CD4-positive, alpha-beta memory T cell (primary cell): ENCODE measurements around the gene TMEM87B. TPM values are rescaled to one million over a fixed set of nuclear protein-coding genes. Genes with fewer than 3 reads are reported as not detected.
A peak's percentile ranks its signal among the peaks of the same experiment; 100 is the strongest.

ENCODE experiments used
- CTCF ChIA-PET: fragments of 350-600 bp; sonication (Branson Sonifier 250); formaldehyde crosslinking; loops from one replicate; lab custom pipeline; 2021; ENCODE audit warnings: inconsistent platforms; ENCODE audit not compliant: partially characterized antibody; lab: Charles Lee
- POLR2A ChIA-PET: fragments of 350-600 bp; sonication (Branson Sonifier 250); formaldehyde crosslinking; loops from one replicate; lab custom pipeline; 2021; ENCODE audit not compliant: partially characterized antibody; lab: Charles Lee
- DNase-seq, 5 donors: peaks; one replicate each; pipeline versions ENCODE4 v3.0.0 to v3.0.0-alpha.2; 2020 to 2022; ENCODE audit warnings: mixed read lengths in 1 of 5
- H3K27ac ChIP-seq: one replicate; pipeline ENCODE4 v1.7.0; 2013; ENCODE audit warnings: low read depth, low read length
- H3K27me3 ChIP-seq: 2 replicates; pipeline ENCODE4 v1.7.0; 2013; ENCODE audit warnings: mild to moderate bottlenecking, low read length, moderate library complexity; ENCODE audit not compliant: insufficient read depth
- H3K36me3 ChIP-seq: 2 replicates; pipeline ENCODE4 v1.7.0; 2013; ENCODE audit warnings: mild to moderate bottlenecking, low read length, moderate library complexity; ENCODE audit not compliant: insufficient read depth
- H3K4me1 ChIP-seq: 2 replicates; pipeline ENCODE4 v1.7.0; 2013; ENCODE audit warnings: mild to moderate bottlenecking, low read length, moderate library complexity; ENCODE audit not compliant: insufficient read depth
- H3K4me3 ChIP-seq, 2 donors: one replicate each; pipeline ENCODE4 v1.7.0; 2013; ENCODE audit warnings: low read length in 2 of 2, mild to moderate bottlenecking in 1 of 2
- H3K9me3 ChIP-seq, 2 donors: one replicate each; pipeline ENCODE4 v1.7.0; 2013; ENCODE audit warnings: low read length in 2 of 2, control low read depth in 1 of 2; ENCODE audit not compliant: control insufficient read depth in 1 of 2
- H3K27ac Mint-ChIP-seq, 7 donors: one replicate each; pipeline ENCODE4 v1.8.0; 2020 to 2021; ENCODE audit warnings: mixed read lengths in 7 of 7, mild to moderate bottlenecking in 6 of 7, inconsistent platforms in 3 of 7, moderate library complexity in 3 of 7
- H3K27me3 Mint-ChIP-seq, 2 donors: one replicate each; pipeline ENCODE4 v1.8.0; 2020 to 2021; ENCODE audit warnings: mixed read lengths in 2 of 2
- H3K36me3 Mint-ChIP-seq, 2 donors: one replicate each; pipeline ENCODE4 v1.8.0; 2020 to 2021; ENCODE audit warnings: mixed read lengths in 2 of 2, inconsistent platforms in 1 of 2, mild to moderate bottlenecking in 1 of 2
- H3K4me1 Mint-ChIP-seq, 4 donors: one replicate each; pipeline ENCODE4 v1.8.0; 2020 to 2021; ENCODE audit warnings: mixed read lengths in 4 of 4, mild to moderate bottlenecking in 1 of 4
- H3K4me3 Mint-ChIP-seq, 8 donors: one replicate each; pipeline ENCODE4 v1.8.0; 2020 to 2021; ENCODE audit warnings: mixed read lengths in 8 of 8, mild to moderate bottlenecking in 7 of 8, moderate library complexity in 6 of 8, inconsistent platforms in 3 of 8
- H3K9me3 Mint-ChIP-seq, 8 donors: one replicate each; pipeline ENCODE4 v1.8.0; 2020 to 2021; ENCODE audit warnings: mixed read lengths in 8 of 8, mild to moderate bottlenecking in 5 of 8, inconsistent platforms in 3 of 8, moderate library complexity in 1 of 8
- intact Hi-C: fragments of 100-400 bp; cut with micrococcal nuclease; formaldehyde crosslinking; loops from one replicate; pipeline ENCODE4 v1.15.1; 2023
- polyA plus RNA-seq, 2 donors: library from polyadenylated mRNA; unstranded; fragments of 300-500 nt; fragmentation: Illumina TruSeq; gene quantifications; one replicate each; pipeline ENCODE4 v1.2.3, GENCODE V29; 2021
- total RNA-seq, 2 experiments: library from RNA; stranded (reverse); gene quantifications; one replicate each; pipeline ENCODE4 v1.2.3, GENCODE V29; 2021

The TMEM87B gene
- total and polyA plus RNA-seq, 4 experiments from 2014 or later, result 12.5 to 28.7 (median 21.8) TPM

GRCh38 chr2:112084689-112085374 lies 29.8 kb downstream of the TMEM87B start:
- Histone ChIP-seq H3K4me3 (no peak overlapping the region), H3K27me3 (no peaks in the 10 kb centered on the region), H3K27ac (no peak overlapping the region), H3K9me3 (no peaks in the 10 kb centered on the region), H3K4me1 (no peaks in the 10 kb centered on the region), H3K36me3 (peaks cover 61% of the 10 kb centered on the region)
- no peak for DNase-seq
- H3K9me3 Mint-ChIP-seq, result no peaks in the 10 kb centered on the region
- peak overlapping the region in 1 of 7 donors; percentile 28 for H3K27ac Mint-ChIP-seq
- POLR2A ChIA-PET, result interaction anchor here (1.2 kb wide), 1 partner anchor 30 kb away, joined by 4 read pairs; the partner anchor contains the start of gene TMEM87B
- no peaks in the 10 kb centered on the region for H3K27me3 Mint-ChIP-seq
- intact Hi-C loops, result no loop called here
- H3K36me3 Mint-ChIP-seq, result peaks cover 80 to 85% of the 10 kb centered on the region in 2 donors
- CTCF ChIA-PET, result no interaction called here
- H3K4me3 Mint-ChIP-seq, result no peak overlapping the region
- H3K4me1 Mint-ChIP-seq, result peaks cover 0 to 12% (median 2%) of the 10 kb centered on the region in 4 donors

- DNase-seq, result no peak
- H3K4me3 Mint-ChIP-seq, result no peak overlapping the region
- H3K9me3 Mint-ChIP-seq, result no peaks in the 10 kb centered on the region
- Histone ChIP-seq H3K27me3 (no peaks in the 10 kb centered on the region), H3K4me3 (no peak overlapping the region), H3K9me3 (no peaks in the 10 kb centered on the region), H3K27ac (no peak overlapping the region), H3K36me3 (peaks cover 67% of the 10 kb centered on the region), H3K4me1 (no peaks in the 10 kb centered on the region)
- intact Hi-C loops, result no loop called here
- H3K27ac Mint-ChIP-seq, result peak overlapping the region in 3 of 7 donors; percentile 28 to 62 (median 30)
- peaks cover 84 to 89% of the 10 kb centered on the region in 2 donors for H3K36me3 Mint-ChIP-seq
- ChIA-PET CTCF (no interaction called here), POLR2A (no interaction called here)
- no peaks in the 10 kb centered on the region for H3K27me3 Mint-ChIP-seq
- peaks cover 0 to 12% (median 2%) of the 10 kb centered on the region in 4 donors for H3K4me1 Mint-ChIP-seq
Measured at GRCh38 chr2:112085375-112085730, 30.3 kb downstream of the TMEM87B start.

DNA sequence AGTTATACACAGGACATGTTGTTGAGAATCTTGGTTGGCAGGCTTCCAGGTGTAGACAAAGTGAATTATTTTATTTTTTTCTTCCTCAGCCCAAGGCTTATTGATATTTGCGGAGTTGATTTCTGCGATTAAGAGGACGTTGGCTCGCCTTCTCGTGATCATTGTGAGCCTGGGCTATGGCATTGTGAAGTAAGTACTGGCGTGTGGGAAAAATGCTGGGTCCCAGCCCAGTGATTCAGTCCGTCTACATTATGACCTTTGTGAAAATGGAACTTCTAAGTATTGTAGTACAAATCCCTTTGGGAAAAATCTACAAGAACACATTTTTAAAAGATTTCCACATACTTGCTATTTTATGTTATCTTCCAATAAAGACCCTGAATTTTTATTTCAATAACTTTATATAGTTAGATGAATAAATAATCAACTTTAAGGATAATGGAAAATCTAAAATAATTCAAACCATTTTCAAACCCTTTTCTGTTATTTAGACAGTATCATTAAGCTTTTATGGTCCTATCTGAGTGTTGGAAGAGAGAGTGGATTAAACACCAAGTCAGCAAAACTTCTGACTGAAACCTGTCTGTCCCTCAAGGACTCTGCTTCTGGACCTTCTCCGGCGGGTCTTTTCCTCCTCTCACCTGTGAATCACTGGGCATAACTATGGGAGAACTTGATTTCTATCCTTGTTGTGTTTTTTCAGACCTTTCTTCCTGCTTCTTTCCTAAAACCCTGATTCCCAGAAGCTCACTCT lies 31.0 kb downstream of the TMEM87B start:
- no peaks in the 10 kb centered on the region for H3K9me3 Mint-ChIP-seq
- peak overlapping the region in 1 of 8 donors; percentile 9 for H3K4me3 Mint-ChIP-seq
- no peak overlapping the region for H3K27ac ChIP-seq
- H3K27ac Mint-ChIP-seq, result peak overlapping the region in 2 of 7 donors; percentile 22 to 62
- no peak overlapping the region for H3K4me3 ChIP-seq
- H3K9me3 ChIP-seq, result no peaks in the 10 kb centered on the region
- no peaks in the 10 kb centered on the region for H3K27me3 Mint-ChIP-seq
- ChIA-PET CTCF (no interaction called here), POLR2A (no interaction called here)
- H3K4me1 Mint-ChIP-seq, result peaks cover 0 to 9% (median under 1%) of the 10 kb centered on the region in 4 donors
- no peaks in the 10 kb centered on the region for H3K27me3 ChIP-seq
- H3K36me3 Mint-ChIP-seq, result peaks cover 83 to 87% of the 10 kb centered on the region in 2 donors
- no peak for DNase-seq
- intact Hi-C loops, result no loop called here
- peaks cover 66% of the 10 kb centered on the region for H3K36me3 ChIP-seq
- no peaks in the 10 kb centered on the region for H3K4me1 ChIP-seq

GRCh38 chr2:112087346-112088020 lies 32.4 kb downstream of the TMEM87B start:
- ChIA-PET CTCF (no interaction called here), POLR2A (no interaction called here)
- Histone ChIP-seq H3K36me3 (peaks cover 61% of the 10 kb centered on the region), H3K27ac (no peak overlapping the region), H3K9me3 (no peaks in the 10 kb centered on the region), H3K4me3 (no peak overlapping the region), H3K27me3 (no peaks in the 10 kb centered on the region), H3K4me1 (no peaks in the 10 kb centered on the region)
- Mint-ChIP-seq H3K27ac (peak overlapping the region in 1 of 7 donors; percentile 2), H3K4me3 (no peak overlapping the region), H3K27me3 (no peaks in the 10 kb centered on the region), H3K36me3 (peaks cover 80 to 84% of the 10 kb centered on the region in 2 donors), H3K4me1 (peaks cover 0 to 14% (median 4%) of the 10 kb centered on the region in 4 donors), H3K9me3 (no peaks in the 10 kb centered on the region)
- intact Hi-C loops, result no loop called here
- no peak for DNase-seq

- peaks cover 57% of the 10 kb centered on the region for H3K36me3 ChIP-seq
- peak overlapping the region in 2 of 7 donors; percentile 8 to 45 for H3K27ac Mint-ChIP-seq
- no peaks in the 10 kb centered on the region for H3K9me3 ChIP-seq
- H3K4me3 ChIP-seq, result no peak overlapping the region
- peaks cover 0 to 13% (median 5%) of the 10 kb centered on the region in 4 donors for H3K4me1 Mint-ChIP-seq
- POLR2A ChIA-PET, result no interaction called here
- H3K9me3 Mint-ChIP-seq, result no peaks in the 10 kb centered on the region
- H3K36me3 Mint-ChIP-seq, result peaks cover 77 to 79% of the 10 kb centered on the region in 2 donors
- H3K27ac ChIP-seq, result no peak overlapping the region
- H3K4me1 ChIP-seq, result no peaks in the 10 kb centered on the region
- no peak overlapping the region for H3K4me3 Mint-ChIP-seq
- H3K27me3 ChIP-seq, result no peaks in the 10 kb centered on the region
- DNase-seq, result no peak
- H3K27me3 Mint-ChIP-seq, result no peaks in the 10 kb centered on the region
- intact Hi-C loops, result no loop called here
- CTCF ChIA-PET, result no interaction called here
Measured at GRCh38 chr2:112089375-112089774, 34.3 kb downstream of the TMEM87B start.

DNA sequence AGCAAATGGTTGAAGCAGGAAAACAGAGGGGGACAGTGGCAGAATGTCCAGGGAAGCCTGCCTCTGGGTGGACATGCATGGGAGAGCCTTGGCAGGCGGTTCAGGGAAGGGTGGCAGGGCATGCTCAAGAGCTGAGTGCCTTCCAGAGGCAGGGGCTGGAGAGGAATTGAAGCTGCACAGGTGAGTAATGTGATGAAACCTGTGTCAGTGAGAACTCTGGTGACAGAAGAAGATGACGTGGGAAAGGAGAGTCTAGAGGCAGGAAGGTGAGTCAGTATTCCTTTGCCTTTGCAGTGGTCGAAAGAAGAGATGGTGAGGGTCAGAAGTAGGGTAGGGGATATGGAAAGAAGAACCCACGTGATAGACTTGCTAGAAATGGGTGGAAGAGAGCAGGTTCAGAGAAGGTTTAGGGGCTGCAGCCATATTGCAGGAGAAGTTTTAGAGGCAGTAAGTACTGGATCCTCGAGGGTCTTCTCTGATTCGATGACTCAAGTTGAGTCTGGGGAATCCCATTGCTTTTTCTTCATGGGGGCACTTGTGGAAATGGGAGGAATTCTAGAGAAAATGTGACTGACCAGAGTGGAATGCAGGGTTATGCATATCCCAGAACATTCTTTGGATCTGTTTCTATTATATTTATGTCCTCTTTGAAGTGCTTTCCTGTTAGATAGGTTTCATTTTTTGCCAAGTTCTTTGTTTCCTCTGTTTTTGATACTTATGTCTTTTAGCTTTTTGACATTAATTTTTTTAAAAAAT lies 37.4 kb downstream of the TMEM87B start:
- Mint-ChIP-seq H3K27me3 (no peaks in the 10 kb centered on the region), H3K4me3 (no peak overlapping the region), H3K36me3 (peaks cover 63 to 68% of the 10 kb centered on the region in 2 donors), H3K27ac (peak overlapping the region in 3 of 7 donors; percentile 44 to 82 (median 49)), H3K4me1 (peaks cover 0 to 7% (median 5%) of the 10 kb centered on the region in 4 donors), H3K9me3 (no peaks in the 10 kb centered on the region)
- H3K9me3 ChIP-seq, result no peaks in the 10 kb centered on the region
- H3K4me3 ChIP-seq, result no peak overlapping the region
- intact Hi-C loops, result no loop called here
- H3K4me1 ChIP-seq, result no peaks in the 10 kb centered on the region
- no peaks in the 10 kb centered on the region for H3K27me3 ChIP-seq
- peaks cover 43% of the 10 kb centered on the region for H3K36me3 ChIP-seq
- CTCF ChIA-PET, result interaction anchor here (1.8 kb wide), 1 partner anchor 167 kb away, joined by 4 read pairs; no protein-coding TSS in a partner anchor
- no peak overlapping the region for H3K27ac ChIP-seq
- POLR2A ChIA-PET, result no interaction called here
- DNase-seq, result no peak
